H1 (cell line): ENCODE measurements around the gene MAML1. TPM values are rescaled to one million over a fixed set of nuclear protein-coding genes. Genes with fewer than 3 reads are reported as not detected.

Source experiments
- CTCF ChIA-PET: fragments of 300-600 bp; sonication (Branson Sonifier 250); formaldehyde crosslinking; loops from one replicate; lab custom pipeline; 2021; ENCODE audit not compliant: partially characterized antibody; lab: Charles Lee
- POLR2A ChIA-PET: fragments of 300-600 bp; sonication (Branson Sonifier 250); formaldehyde crosslinking; loops from one replicate; lab custom pipeline; 2021; ENCODE audit warnings: inconsistent platforms; ENCODE audit not compliant: partially characterized antibody; lab: Charles Lee
- DNase-seq, 2 experiments: peaks; one replicate each; pipeline versions ENCODE4 v3.0.0 to v3.0.0-alpha.2; 2010 to 2022; ENCODE audit warnings: low spot score in 2 of 2, low read depth in 1 of 2, mixed read lengths in 1 of 2
- FAIRE-seq: peaks from 2 replicates; lab custom pipeline; 2011; peaks lifted over from hg19 to GRCh38; lab: Jason Lieb, UNC
- H2AFZ ChIP-seq: 2 replicates; pipeline ENCODE4 v1.8.1; 2012; ENCODE audit warnings: low read length, inconsistent platforms
- H2AK5ac ChIP-seq: 2 replicates; pipeline ENCODE4 v1.6.1; 2013; ENCODE audit warnings: low read depth, low read length
- H2BK120ac ChIP-seq: replicated peaks from 2 replicates; pipeline ENCODE3; 2013; ENCODE audit warnings: low read depth, low read length, inconsistent platforms
- H2BK12ac ChIP-seq: 2 replicates; pipeline ENCODE4 v1.6.1; 2013; ENCODE audit warnings: low read depth, low read length
- H2BK15ac ChIP-seq: 2 replicates; pipeline ENCODE4 v1.6.1; 2013; ENCODE audit warnings: low read length
- H2BK20ac ChIP-seq: 2 replicates; pipeline ENCODE4 v1.6.1; 2013; ENCODE audit warnings: low read length
- H2BK5ac ChIP-seq: 2 replicates; pipeline ENCODE4 v1.6.1; 2013; ENCODE audit warnings: low read depth, low read length
- H3K14ac ChIP-seq: 2 replicates; pipeline ENCODE4 v1.6.1; 2013; ENCODE audit warnings: inconsistent platforms; ENCODE audit not compliant: insufficient read length
- H3K18ac ChIP-seq: 2 replicates; pipeline ENCODE4 v1.6.1; 2013; ENCODE audit warnings: low read length; ENCODE audit errors: extremely low read depth
- H3K23ac ChIP-seq: 2 replicates; pipeline ENCODE4 v1.6.1; 2013; ENCODE audit warnings: inconsistent platforms; ENCODE audit not compliant: insufficient read length
- H3K23me2 ChIP-seq: 2 replicates; pipeline ENCODE4 v1.6.1; 2013; ENCODE audit warnings: low read depth, low read length
- H3K27ac ChIP-seq: 2 replicates; pipeline ENCODE4 v1.6.1; 2011; ENCODE audit warnings: low read depth, low read length, inconsistent platforms
- H3K27me3 ChIP-seq, 4 experiments: replicated peaks in 1 of 4; 1 replicate in 1 of 4; 2 replicates in 3 of 4; pipeline versions ENCODE4 v1.6.1 to v1.8.1; 2011 to 2013; ENCODE audit warnings: low read length in 3 of 4, mild to moderate bottlenecking in 3 of 4, inconsistent platforms in 2 of 4, mixed read lengths in 2 of 4, moderate library complexity in 1 of 4; ENCODE audit not compliant: control insufficient read depth in 3 of 4, insufficient read depth in 3 of 4; ENCODE audit errors: extremely low read depth in 1 of 4
- H3K36me3 ChIP-seq, 4 experiments: 2 replicates each; pipeline versions ENCODE4 v1.6.1 to v1.8.1; 2011 to 2013; ENCODE audit warnings: mild to moderate bottlenecking in 4 of 4, low read length in 3 of 4, moderate library complexity in 2 of 4, control low read depth in 1 of 4, inconsistent platforms in 1 of 4; ENCODE audit not compliant: insufficient read depth in 4 of 4, control insufficient read depth in 2 of 4
- H3K4ac ChIP-seq: replicated peaks from 2 replicates; pipeline ENCODE3; 2013; ENCODE audit warnings: low read length, low read depth, mixed read lengths, inconsistent platforms; ENCODE audit not compliant: insufficient read length
- H3K4me1 ChIP-seq, 4 experiments: replicated peaks in 1 of 4; 1 replicate in 1 of 4; 2 replicates in 3 of 4; pipeline versions ENCODE4 v1.6.1 to v1.8.1; 2011 to 2013; ENCODE audit warnings: low read length in 3 of 4, inconsistent platforms in 2 of 4, mixed read lengths in 1 of 4; ENCODE audit not compliant: insufficient read depth in 4 of 4, control insufficient read depth in 3 of 4
- H3K4me2 ChIP-seq, 2 experiments: 2 replicates each; pipeline versions ENCODE4 v1.6.1 to v1.8.1; 2011 to 2013; ENCODE audit warnings: low read depth in 2 of 2, low read length in 2 of 2, control low read depth in 1 of 2, inconsistent platforms in 1 of 2, mild to moderate bottlenecking in 1 of 2; ENCODE audit not compliant: insufficient read depth in 1 of 2
- H3K4me3 ChIP-seq, 4 experiments: fragments of 200-600, 300-600 bp in 1 of 4; sonication (generic), shearing (Covaris generic), sonication (Bioruptor Twin) in 1 of 4; 2 replicates each; pipeline versions ENCODE4 v1.5.1 to v1.8.1; 2011 to 2016; ENCODE audit warnings: low read length in 4 of 4, low read depth in 3 of 4, control low read depth in 2 of 4, inconsistent platforms in 2 of 4, mild to moderate bottlenecking in 2 of 4, mixed read lengths in 1 of 4, moderate library complexity in 1 of 4; ENCODE audit not compliant: insufficient read depth in 2 of 4; ENCODE audit errors: extremely low read depth in 1 of 4
- H3K56ac ChIP-seq: replicated peaks from 2 replicates; pipeline ENCODE3; 2013; ENCODE audit warnings: low read depth, mild to moderate bottlenecking, mixed read lengths, low read length, inconsistent platforms; ENCODE audit not compliant: insufficient read length
- H3K79me1 ChIP-seq: 2 replicates; pipeline ENCODE4 v1.6.1; 2013; ENCODE audit warnings: low read depth, low read length, control low read depth
- H3K79me2 ChIP-seq, 2 experiments: 2 replicates each; pipeline versions ENCODE4 v1.6.1 to v1.8.1; 2012 to 2013; ENCODE audit warnings: low read length in 2 of 2, mild to moderate bottlenecking in 2 of 2, inconsistent platforms in 1 of 2; ENCODE audit not compliant: insufficient read depth in 2 of 2, control insufficient read depth in 1 of 2
- H3K9ac ChIP-seq, 4 experiments: replicated peaks in 1 of 4; 1 replicate in 1 of 4; 2 replicates in 3 of 4; pipeline versions ENCODE4 v1.6.1 to v1.8.1; 2011 to 2013; ENCODE audit warnings: low read depth in 3 of 4, low read length in 3 of 4, control low read depth in 2 of 4, mild to moderate bottlenecking in 2 of 4, moderate library complexity in 2 of 4, inconsistent platforms in 1 of 4; ENCODE audit errors: extremely low read depth in 1 of 4
- H3K9me3 ChIP-seq, 2 experiments: 2 replicates each; pipeline versions ENCODE4 v1.6.1 to v1.8.1; 2012 to 2013; ENCODE audit warnings: mild to moderate bottlenecking in 2 of 2, moderate library complexity in 2 of 2, control low read depth in 1 of 2, inconsistent platforms in 1 of 2, low read depth in 1 of 2, low read length in 1 of 2, mixed read lengths in 1 of 2; ENCODE audit not compliant: insufficient read depth in 2 of 2
- H4K20me1 ChIP-seq, 2 experiments: replicated peaks in 1 of 2; 2 replicates each; pipeline versions ENCODE3 to v1.8.1; 2011 to 2013; ENCODE audit warnings: inconsistent platforms in 2 of 2, low read length in 2 of 2, mild to moderate bottlenecking in 1 of 2; ENCODE audit not compliant: insufficient read depth in 2 of 2, control insufficient read depth in 1 of 2
- H4K5ac ChIP-seq: 2 replicates; pipeline ENCODE4 v1.6.1; 2013; ENCODE audit warnings: low read length, low read depth, mixed read lengths, inconsistent platforms; ENCODE audit not compliant: insufficient read length
- H4K8ac ChIP-seq: 2 replicates; pipeline ENCODE4 v1.8.0; 2013; ENCODE audit warnings: mild to moderate bottlenecking, moderate library complexity, low read length, inconsistent platforms; ENCODE audit not compliant: insufficient read depth; ENCODE audit errors: extremely low read depth
- H4K91ac ChIP-seq: replicated peaks from 2 replicates; pipeline ENCODE3; 2013; ENCODE audit warnings: low read length, mixed read lengths, inconsistent platforms; ENCODE audit not compliant: insufficient read length
- BRCA1 ChIP-seq: IDR thresholded peaks from 2 replicates; pipeline ENCODE4 v1.6.1; 2012; ENCODE audit warnings: low read depth, low read length, improper control_type of control experiment
- CBX8 ChIP-seq: fragments of 300-800, 300-1000 bp; sonication (generic); IDR thresholded peaks from 2 replicates; pipeline ENCODE4 v1.7.1; 2016; ENCODE audit warnings: low read depth, low read length, borderline replicate concordance
- GTF2F1 ChIP-seq: IDR thresholded peaks from 2 replicates; pipeline ENCODE4 v1.6.1; 2012; ENCODE audit warnings: low read depth, low read length, improper control_type of control experiment, borderline replicate concordance
- HDAC2 ChIP-seq, 2 experiments: fragments of 300-600 bp in 1 of 2; sonication (generic) in 1 of 2; IDR thresholded peaks; 2 replicates each; pipeline ENCODE4 v1.6.1; 2011 to 2012; ENCODE audit warnings: low read depth in 2 of 2, low read length in 2 of 2, mild to moderate bottlenecking in 2 of 2, moderate library complexity in 2 of 2, borderline replicate concordance in 1 of 2, inconsistent platforms in 1 of 2
- HDAC6 ChIP-seq: IDR thresholded peaks from one replicate; pipeline ENCODE4 v1.7.1; 2012; ENCODE audit warnings: low read depth, mild to moderate bottlenecking, inconsistent platforms, low read length, moderate library complexity
- KDM4A ChIP-seq: IDR thresholded peaks from one replicate; pipeline ENCODE4 v1.7.1; 2012; ENCODE audit warnings: low read depth, mild to moderate bottlenecking, moderate library complexity, low read length, inconsistent platforms; ENCODE audit not compliant: severe bottlenecking
- PHF8 ChIP-seq: fragments of 200-600 bp; sonication (generic); conservative IDR thresholded peaks from 2 replicates; pipeline ENCODE4 v1.7.1; 2012; ENCODE audit warnings: low read depth, mild to moderate bottlenecking, inconsistent platforms, low read length, moderate library complexity
- POU5F1 ChIP-seq: IDR thresholded peaks from 2 replicates; pipeline ENCODE4 v1.6.1; 2011; ENCODE audit warnings: low read depth, mild to moderate bottlenecking, low read length, moderate library complexity
- RXRA ChIP-seq: IDR thresholded peaks from 2 replicates; pipeline ENCODE4 v1.6.1; 2011; ENCODE audit warnings: low read depth, mild to moderate bottlenecking, low read length, moderate library complexity; ENCODE audit not compliant: insufficient read depth
- SP4 ChIP-seq: IDR thresholded peaks from 2 replicates; pipeline ENCODE4 v1.6.1; 2012; ENCODE audit warnings: low read length, inconsistent platforms
- TAF7 ChIP-seq: optimal IDR thresholded peaks from 2 replicates; pipeline ENCODE3; 2011; ENCODE audit warnings: low read depth, mild to moderate bottlenecking, inconsistent platforms, low read length, moderate library complexity, borderline replicate concordance
- WGBS, 2 experiments: shearing (Covaris generic) in 1 of 2; methylation state at CpG; one replicate each; pipeline versions ENCODE4 v1.1.6 to v1.1.7; 2013 to 2015; ENCODE audit warnings: low lambda C conversion rate in 2 of 2, mixed read lengths in 2 of 2, inconsistent platforms in 1 of 2, low coverage in 1 of 2, missing lambda C conversion rate in 1 of 2; ENCODE audit not compliant: insufficient replicate concordance in 2 of 2, insufficient coverage in 1 of 2, insufficient read length in 1 of 2; ENCODE audit errors: extremely low coverage in 1 of 2, missing lambda C conversion rate in 1 of 2; 5-methylcytosine and 5-hydroxymethylcytosine counted together
- polyA plus RNA-seq, 7 experiments: library from polyadenylated mRNA; depleted of rRNA in 3 of 7; stranded (reverse) in 5 of 7; unstranded in 2 of 7; fragments of >200 nt in 5 of 7; fragments of 200-250 nt in 2 of 7; gene quantifications; 1 replicate in 5 of 7; 2 replicates in 1 of 7; 4 replicates in 1 of 7; pipeline versions ENCODE4 v1.2.1 to v1.2.3, GENCODE V29; 2011 to 2013; ENCODE audit warnings: missing spikeins in 2 of 7, mixed read lengths in 2 of 7
- total RNA-seq: library from RNA; stranded (reverse); fragmentation: NEBNext Ultra II Directional; extraction: Animal tissue kit (Norgen Biotek cat#: 25700); gene quantifications from 2 replicates; pipeline ENCODE4 v1.2.1, GENCODE V29; 2021
- TF ChIP-seq, protein P1 (sequence below), 3 experiments: IDR thresholded peaks; 1 replicate in 2 of 3; 2 replicates in 1 of 3; pipeline versions ENCODE4 v1.5.1 to v1.6.1; 2011; ENCODE audit warnings: low read length in 3 of 3, mild to moderate bottlenecking in 3 of 3, inconsistent platforms in 2 of 3, low read depth in 1 of 3, moderate library complexity in 1 of 3; ENCODE audit not compliant: insufficient read depth in 1 of 3; ENCODE audit errors: control extremely low read depth in 1 of 3

The MAML1 gene
- total and polyA plus RNA-seq, 2 of the 8 experiments (the other 6 are each of a cell fraction or from before 2014, with no cell fraction given): 17.1 to 41.9 TPM

DNA sequence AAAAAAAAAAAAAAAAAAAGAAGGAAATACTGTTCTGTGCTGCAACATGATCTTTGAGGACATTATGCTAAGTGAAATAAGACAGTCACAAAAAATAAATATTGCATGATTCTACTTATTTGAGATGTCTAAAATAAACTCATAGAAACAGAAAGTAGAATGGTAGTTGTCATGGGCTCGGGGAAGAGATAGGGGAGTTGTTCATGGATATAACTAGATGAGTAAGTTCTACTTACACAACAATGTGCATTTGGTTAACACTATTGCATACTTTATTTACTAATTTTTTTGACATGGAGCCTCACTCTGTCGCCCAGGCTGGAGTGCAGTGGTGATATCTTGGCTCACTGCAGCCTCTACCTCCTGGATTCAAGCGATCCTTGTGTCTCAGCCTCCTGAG, 15.2 kb downstream of the MAML1 start:
- no peak overlapping the region for H3K4me2 ChIP-seq
- WGBS, 2 experiments: 96% methylated on average over 3 of the region's 3 CpGs; no CpG with 5 or more reads in 1 of the 2 experiments
- no peak overlapping the region for H3K4ac ChIP-seq
- no peak overlapping the region for H3K4me3 ChIP-seq
- H4K8ac ChIP-seq: no peak overlapping the region
- no peak overlapping the region for H2BK5ac ChIP-seq
- no peak overlapping the region for H4K5ac ChIP-seq
- peaks cover 10% of the 10 kb centered on the region for H3K79me1 ChIP-seq
- no peak overlapping the region for H3K18ac ChIP-seq
- H3K27ac ChIP-seq: no peak overlapping the region
- H2BK120ac ChIP-seq: no peak overlapping the region
- ChIA-PET CTCF (no interaction called here), POLR2A (no interaction called here)
- no peak overlapping the region for H2BK15ac ChIP-seq
- no peak overlapping the region for H3K56ac ChIP-seq
- peaks cover 0 to 14% of the 10 kb centered on the region in 2 experiments for H4K20me1 ChIP-seq
- peaks cover 0 to 3% (median 1%) of the 10 kb centered on the region in 4 experiments; a peak in 2 of 8 replicates for H3K36me3 ChIP-seq
- H2AFZ ChIP-seq: no peak overlapping the region
- H3K27me3 ChIP-seq: no peaks in the 10 kb centered on the region
- H3K79me2 ChIP-seq: peaks cover 4 to 84% of the 10 kb centered on the region in 2 experiments
- H2AK5ac ChIP-seq: no peak overlapping the region
- H3K9ac ChIP-seq: no peak overlapping the region
- no peaks in the 10 kb centered on the region for H3K23me2 ChIP-seq
- no peak overlapping the region for H3K14ac ChIP-seq
- no peak overlapping the region for H4K91ac ChIP-seq
- H2BK20ac ChIP-seq: no peak overlapping the region
- FAIRE-seq (no peak), DNase-seq (no peak)
- no peaks in the 10 kb centered on the region; a peak in 1 of 7 replicates for H3K4me1 ChIP-seq
- no peak overlapping the region for H2BK12ac ChIP-seq
- H3K23ac ChIP-seq: no peak overlapping the region
- no peaks in the 10 kb centered on the region for H3K9me3 ChIP-seq
- TF ChIP-seq KDM4A: no peak
- no peak for TF ChIP-seq HDAC6
- no peak for TF ChIP-seq HDAC2 (IDR thresholded peaks at IDR 0.05; ENCODE audit: borderline replicate concordance in 1 of 2, low read depth in 2 of 2, low read length in 2 of 2)
- TF ChIP-seq TAF7: no peak
- TF ChIP-seq, protein P1, sequence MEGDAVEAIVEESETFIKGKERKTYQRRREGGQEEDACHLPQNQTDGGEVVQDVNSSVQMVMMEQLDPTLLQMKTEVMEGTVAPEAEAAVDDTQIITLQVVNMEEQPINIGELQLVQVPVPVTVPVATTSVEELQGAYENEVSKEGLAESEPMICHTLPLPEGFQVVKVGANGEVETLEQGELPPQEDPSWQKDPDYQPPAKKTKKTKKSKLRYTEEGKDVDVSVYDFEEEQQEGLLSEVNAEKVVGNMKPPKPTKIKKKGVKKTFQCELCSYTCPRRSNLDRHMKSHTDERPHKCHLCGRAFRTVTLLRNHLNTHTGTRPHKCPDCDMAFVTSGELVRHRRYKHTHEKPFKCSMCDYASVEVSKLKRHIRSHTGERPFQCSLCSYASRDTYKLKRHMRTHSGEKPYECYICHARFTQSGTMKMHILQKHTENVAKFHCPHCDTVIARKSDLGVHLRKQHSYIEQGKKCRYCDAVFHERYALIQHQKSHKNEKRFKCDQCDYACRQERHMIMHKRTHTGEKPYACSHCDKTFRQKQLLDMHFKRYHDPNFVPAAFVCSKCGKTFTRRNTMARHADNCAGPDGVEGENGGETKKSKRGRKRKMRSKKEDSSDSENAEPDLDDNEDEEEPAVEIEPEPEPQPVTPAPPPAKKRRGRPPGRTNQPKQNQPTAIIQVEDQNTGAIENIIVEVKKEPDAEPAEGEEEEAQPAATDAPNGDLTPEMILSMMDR (IDR thresholded peaks at IDR 0.05; ENCODE audit: control extremely low read depth in 1 of 3, insufficient read depth in 1 of 3, low read depth in 1 of 3, low read length in 3 of 3): no peak
- TF ChIP-seq GTF2F1: no peak
- no peak for TF ChIP-seq SP4
- no peak for TF ChIP-seq BRCA1
- no peak for TF ChIP-seq CBX8
- TF ChIP-seq RXRA: no peak
- no peak for TF ChIP-seq POU5F1
- TF ChIP-seq PHF8: no peak
